ENCODE measurements around the gene ZMIZ1.

DNA sequence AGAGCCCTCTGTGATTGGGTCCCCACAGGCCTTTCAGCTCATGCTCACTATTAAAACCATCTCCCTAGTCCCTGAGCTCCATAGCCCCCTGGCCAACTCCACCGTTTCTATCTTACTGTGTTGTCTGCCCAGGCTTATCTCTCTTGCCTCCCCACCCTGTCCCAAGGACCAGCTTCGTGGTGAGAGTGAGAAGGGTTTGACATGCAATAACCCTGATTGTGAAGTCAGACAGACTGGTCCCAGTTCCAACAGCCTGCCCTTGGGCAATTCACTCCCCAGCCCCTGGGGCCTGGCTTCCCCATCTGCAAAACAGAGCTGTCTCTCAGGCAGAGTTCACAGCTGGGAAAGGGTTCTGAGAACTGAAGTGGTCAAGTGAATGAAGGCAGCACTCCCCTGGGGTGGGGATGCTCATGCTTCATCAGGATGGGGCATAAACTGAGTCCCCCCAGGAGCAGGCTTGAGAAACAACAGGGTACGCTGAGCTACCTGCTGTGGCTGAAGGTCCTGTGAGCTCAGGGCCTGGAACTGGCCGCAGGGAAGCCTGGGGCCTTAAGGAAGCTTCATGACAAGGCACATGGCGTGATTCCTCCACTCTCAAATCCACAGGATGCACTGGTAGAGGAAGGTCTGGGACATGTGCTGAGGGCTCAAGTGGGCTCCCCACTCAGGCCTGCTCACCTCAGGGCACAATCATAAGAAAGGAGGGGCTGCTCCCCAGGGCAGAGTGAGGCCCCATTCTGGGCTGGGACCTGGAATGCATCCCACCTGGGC lies 276.7 kb downstream of the ZMIZ1 start:
- TF ChIP-seq CTCF (IDR thresholded peaks at IDR 0.05) (no peak), POLR2A (IDR thresholded peaks at IDR 0.05) (no peak), EP300 (IDR thresholded peaks at IDR 0.05) (no peak)
